PC-3 (cell line): ENCODE results near the gene SLC25A34.

Experiments
- EZH2 ChIP-seq: fragments of 300-600 bp; sonication (generic); IDR thresholded peaks from one replicate; pipeline ENCODE4 v1.6.1; 2017; ENCODE audit warnings: antibody characterized with exemption, mild to moderate bottlenecking, low read length; ENCODE audit not compliant: unreplicated experiment
- EZH2phosphoT487 ChIP-seq: fragments of 300-600 bp; sonication (generic); IDR thresholded peaks from 2 replicates; pipeline ENCODE4 v1.6.1; 2018; ENCODE audit warnings: mild to moderate bottlenecking, antibody characterized with exemption, low read length, borderline replicate concordance
- TF ChIP-seq, protein P1 (sequence below): fragments of 300-600 bp; sonication (generic); conservative IDR thresholded peaks from 2 replicates; pipeline ENCODE4 v1.5.1; 2017; ENCODE audit warnings: antibody characterized with exemption, low read depth, mild to moderate bottlenecking, low read length

DNA sequence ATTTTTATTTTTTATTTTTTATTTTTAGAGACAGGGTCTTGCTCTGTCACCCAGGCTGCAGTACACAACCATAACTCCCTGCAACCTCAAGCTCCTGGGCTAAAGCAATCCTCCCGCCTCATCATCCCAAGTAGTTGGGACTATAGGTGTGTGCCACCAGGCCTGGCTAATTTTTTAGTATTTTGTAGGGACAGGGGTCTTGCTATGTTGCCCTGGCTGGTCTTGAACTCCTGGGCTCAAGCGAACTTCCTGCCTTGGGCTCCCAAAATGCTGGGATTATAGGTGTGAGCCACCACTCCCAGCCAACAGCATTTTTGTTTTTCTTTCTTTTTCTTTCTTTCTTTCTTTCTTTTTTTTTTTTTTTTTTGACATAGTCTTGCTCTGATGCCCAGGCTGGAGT is 37.9 kb upstream of the SLC25A34 start:
- TF ChIP-seq, protein P1, sequence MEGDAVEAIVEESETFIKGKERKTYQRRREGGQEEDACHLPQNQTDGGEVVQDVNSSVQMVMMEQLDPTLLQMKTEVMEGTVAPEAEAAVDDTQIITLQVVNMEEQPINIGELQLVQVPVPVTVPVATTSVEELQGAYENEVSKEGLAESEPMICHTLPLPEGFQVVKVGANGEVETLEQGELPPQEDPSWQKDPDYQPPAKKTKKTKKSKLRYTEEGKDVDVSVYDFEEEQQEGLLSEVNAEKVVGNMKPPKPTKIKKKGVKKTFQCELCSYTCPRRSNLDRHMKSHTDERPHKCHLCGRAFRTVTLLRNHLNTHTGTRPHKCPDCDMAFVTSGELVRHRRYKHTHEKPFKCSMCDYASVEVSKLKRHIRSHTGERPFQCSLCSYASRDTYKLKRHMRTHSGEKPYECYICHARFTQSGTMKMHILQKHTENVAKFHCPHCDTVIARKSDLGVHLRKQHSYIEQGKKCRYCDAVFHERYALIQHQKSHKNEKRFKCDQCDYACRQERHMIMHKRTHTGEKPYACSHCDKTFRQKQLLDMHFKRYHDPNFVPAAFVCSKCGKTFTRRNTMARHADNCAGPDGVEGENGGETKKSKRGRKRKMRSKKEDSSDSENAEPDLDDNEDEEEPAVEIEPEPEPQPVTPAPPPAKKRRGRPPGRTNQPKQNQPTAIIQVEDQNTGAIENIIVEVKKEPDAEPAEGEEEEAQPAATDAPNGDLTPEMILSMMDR, result no peak
- no peak for TF ChIP-seq EZH2
- no peak for TF ChIP-seq EZH2phosphoT487
